Stimulated activated CD4-positive, alpha-beta T cell treated with anti-CD3 and anti-CD28 coated beads, Interleukin-15, amount 100 ng/mL, for 1 hour (primary cell): Measurements from ENCODE around the gene MPPED2.

Experiments used
- DNase-seq, 2 donors: peaks; one replicate each; pipeline ENCODE4 v3.0.0-alpha.2; 2020; ENCODE audit warnings: low read depth in 1 of 2, low spot score in 1 of 2

MPPED2 gene, protein sequence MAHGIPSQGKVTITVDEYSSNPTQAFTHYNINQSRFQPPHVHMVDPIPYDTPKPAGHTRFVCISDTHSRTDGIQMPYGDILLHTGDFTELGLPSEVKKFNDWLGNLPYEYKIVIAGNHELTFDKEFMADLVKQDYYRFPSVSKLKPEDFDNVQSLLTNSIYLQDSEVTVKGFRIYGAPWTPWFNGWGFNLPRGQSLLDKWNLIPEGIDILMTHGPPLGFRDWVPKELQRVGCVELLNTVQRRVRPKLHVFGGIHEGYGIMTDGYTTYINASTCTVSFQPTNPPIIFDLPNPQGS

DNA sequence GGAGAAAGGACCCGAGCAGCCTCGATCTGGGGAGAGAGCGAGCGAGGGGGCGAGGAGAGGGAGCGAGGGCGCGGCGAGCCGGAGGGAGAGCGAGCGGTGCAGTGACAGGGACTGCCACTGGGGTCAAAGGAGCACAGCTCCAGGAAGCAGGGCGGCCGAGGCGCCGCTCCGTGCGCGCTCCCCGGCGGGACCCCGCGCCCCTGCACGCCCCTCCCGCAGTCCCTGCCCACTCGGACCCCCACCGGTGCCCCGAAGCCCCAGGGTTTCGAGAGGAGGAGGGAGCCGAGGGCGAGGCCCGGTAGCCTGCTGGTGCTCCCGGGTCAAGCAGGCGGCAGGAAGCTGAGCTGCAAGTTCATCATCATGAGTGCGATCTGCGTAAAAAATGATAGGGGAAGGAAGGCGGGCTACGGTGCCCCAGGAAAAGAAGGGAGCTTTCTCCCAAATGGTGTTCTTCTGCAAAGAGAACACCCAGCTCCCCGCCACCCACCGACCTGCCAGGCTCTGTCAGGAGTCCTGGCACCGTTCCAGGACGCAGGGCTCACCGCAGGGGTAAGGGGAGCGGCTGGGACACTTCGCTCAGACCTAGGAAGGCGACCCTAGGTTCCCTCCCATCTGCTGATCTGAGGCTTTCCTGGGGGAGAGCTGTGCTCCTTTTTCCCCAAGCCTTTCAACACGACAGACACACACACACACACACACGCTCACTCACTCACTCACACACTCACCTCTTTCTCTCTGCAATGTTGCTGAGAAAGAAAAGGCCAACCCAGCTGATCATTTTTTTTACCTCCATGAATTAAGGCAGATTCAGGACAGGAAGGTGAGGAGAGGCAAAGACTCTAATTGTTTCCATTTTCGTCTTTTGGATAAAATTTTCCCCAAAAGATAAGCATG, at the start of gene MPPED2:
TSS of gene MPPED2 (minus strand) at position 103 of the 894 bp plus-strand sequence. CDS start 5,980 bp downstream, outside the sequence.
- DNase-seq: no peak

- DNase-seq: no peak
These were observed 49.3 kb upstream of the MPPED2 start for GRCh38 chr11:30635401-30635989.

DNA sequence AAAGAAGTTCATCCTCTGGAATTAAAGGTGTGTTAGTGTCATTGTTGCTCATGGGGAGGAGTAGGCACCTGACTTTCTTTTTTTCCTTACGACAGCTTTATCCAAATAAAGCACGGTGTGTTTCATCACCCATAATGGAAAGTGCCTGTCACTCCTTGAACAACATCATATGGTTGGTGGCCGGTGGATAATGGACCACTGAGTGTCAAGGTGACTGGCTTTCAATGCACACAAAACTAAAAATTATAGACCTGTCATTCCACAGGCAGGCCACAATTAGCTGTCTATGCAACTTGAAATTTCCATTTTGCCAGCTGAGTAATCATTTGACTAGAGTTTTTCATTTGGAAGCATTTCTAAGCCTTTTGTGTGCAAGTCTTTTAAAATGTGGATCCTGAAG, 45.0 kb upstream of the MPPED2 start:
- no peak for DNase-seq

DNA sequence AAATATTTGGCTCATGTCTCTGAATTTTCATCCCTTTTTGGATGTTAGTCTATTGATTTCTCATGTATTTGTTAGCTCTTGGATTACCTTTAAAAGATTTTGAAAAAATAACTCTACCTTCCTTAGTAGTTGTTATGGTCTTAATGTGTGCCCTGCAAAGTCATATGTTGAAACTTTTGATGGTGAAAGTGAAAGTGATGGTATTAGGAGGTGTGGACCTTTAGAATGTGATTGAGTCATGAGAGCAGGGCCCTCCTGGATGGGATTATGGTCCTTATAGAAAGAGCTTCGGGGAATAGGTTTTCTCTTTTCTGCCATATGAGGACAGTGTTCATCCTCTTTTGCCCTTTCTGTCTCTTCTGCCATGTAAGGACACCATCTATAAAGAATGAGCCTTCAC, 33.6 kb upstream of the MPPED2 start:
- DNase-seq: no peak

DNA sequence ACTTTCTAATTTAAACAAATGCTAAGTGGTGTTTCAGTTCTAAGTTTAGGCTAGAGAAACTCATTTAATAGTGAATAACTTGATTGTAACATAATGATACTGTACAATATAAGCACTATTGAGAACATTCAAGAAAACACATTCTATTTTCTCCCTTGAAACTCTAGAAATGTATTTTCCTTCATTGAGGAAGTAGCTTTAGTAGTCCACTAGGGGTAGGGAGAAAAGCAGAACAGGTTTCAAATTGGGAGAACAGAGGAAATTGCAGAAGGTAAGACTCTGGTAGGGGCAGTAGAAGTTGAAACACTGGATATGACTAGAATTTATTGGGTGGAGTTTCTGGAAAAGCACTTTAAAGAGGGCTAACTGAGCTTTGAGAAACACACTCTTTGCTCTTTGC, 31.6 kb upstream of the MPPED2 start:
- no peak for DNase-seq

DNA sequence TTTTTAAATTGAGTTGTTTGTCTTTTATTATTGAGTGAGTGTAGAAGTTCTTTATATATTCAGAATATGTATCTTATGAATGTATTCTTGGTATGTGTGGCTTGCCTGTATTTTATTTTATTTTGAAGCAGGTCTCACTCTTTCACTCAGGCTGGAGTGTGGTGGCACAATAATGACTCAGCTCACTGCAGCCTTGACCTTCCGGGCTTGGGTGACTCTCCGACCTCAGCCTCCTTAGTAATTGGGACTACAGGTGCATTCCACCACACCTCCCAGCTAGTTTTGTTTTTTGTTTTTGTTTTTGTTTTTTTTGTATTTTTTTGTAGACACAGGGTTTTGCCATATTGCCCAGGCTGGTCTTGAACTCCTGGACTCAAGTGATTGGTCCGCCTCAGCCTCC, 24.5 kb upstream of the MPPED2 start:
- DNase-seq: no peak

GRCh38 chr11:30608534-30608933, 22.4 kb upstream of the MPPED2 start:
- DNase-seq: no peak

- DNase-seq: no peak
These were observed 19.0 kb upstream of the MPPED2 start for GRCh38 chr11:30605036-30605605.

- no peak for DNase-seq
These were observed 17.2 kb upstream of the MPPED2 start for GRCh38 chr11:30603357-30603756.

GRCh38 chr11:30596832-30597231, 10.7 kb upstream of the MPPED2 start:
- DNase-seq: no peak

GRCh38 chr11:30595934-30596333, 9.8 kb upstream of the MPPED2 start:
- DNase-seq: no peak

- no peak for DNase-seq
These were observed 8.7 kb upstream of the MPPED2 start for GRCh38 chr11:30594646-30595411.

- DNase-seq: no peak
These were observed 1.2 kb upstream of the MPPED2 start for GRCh38 chr11:30587269-30587812.

GRCh38 chr11:30585892-30586250, 282 bp downstream of the MPPED2 start:
- DNase-seq: no peak

DNA sequence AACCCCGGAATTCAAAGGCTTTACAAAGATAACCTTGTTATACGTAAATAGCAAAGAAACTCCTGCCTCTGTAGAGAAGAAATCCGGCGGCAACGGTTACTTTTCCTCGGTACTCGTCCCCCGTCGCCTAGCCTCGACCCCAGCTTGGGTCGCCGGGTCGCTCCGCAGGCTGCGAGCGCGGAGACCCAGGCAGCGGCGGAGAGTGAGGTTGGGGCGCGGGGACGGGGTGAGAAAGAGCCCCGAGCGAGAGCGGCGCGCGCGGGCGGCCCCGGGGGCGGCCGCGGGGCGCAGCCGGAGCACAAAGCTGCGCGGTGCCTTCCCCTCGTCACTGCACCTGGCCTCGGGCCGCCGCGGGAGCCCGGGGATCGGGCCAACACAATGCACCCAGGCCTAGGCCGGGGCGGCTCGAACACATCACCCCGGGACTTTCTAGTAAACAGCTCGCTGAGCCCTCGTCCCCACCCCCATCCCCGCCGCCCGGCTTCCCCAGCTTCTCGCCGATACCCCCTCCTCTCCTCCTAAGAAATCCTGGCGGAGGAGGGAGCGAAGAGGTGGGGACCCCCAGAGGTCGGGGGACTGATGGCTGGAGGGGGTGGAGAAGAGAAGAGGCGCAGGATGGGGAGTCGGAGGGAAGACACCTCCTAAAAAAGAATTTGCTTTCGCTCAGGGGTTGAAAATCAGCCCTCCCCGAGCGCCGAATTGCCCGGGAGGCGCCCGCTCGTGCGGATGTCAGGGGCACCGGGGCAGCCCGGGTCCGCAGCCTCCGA, 845 bp downstream of the MPPED2 start:
- DNase-seq: no peak

GRCh38 chr11:30583476-30584280, 2.5 kb downstream of the MPPED2 start:
- no peak for DNase-seq

- no peak for DNase-seq
These were observed 3.4 kb downstream of the MPPED2 start for GRCh38 chr11:30582726-30583125.

- DNase-seq: no peak
These were observed 4.5 kb downstream of the MPPED2 start for GRCh38 chr11:30581675-30582074.

- no peak for DNase-seq
These were observed 5.6 kb downstream of the MPPED2 start for GRCh38 chr11:30580573-30580972.
